HPDE6-E6E7 (cell line): ENCODE data around the gene OTOP2.
"Not testable (repeated sequence)": the region's sequence is repeated elsewhere in the genome, so short reads cannot be mapped to it uniquely, and the experiment has no call there.

Experiments used
- DNase-seq: peaks from one replicate; pipeline ENCODE4 v3.0.0; 2011; ENCODE audit warnings: missing footprints; ENCODE audit errors: extremely low spot score

OTOP2 gene

GRCh38 chr17:74900208-74900607 lies 23.9 kb upstream of the OTOP2 start:
- no peak for DNase-seq

- DNase-seq: no peak
Observed at GRCh38 chr17:74901353-74902135, 22.5 kb upstream of the OTOP2 start.

GRCh38 chr17:74903034-74903433 lies 21.0 kb upstream of the OTOP2 start:
- no peak for DNase-seq

- DNase-seq: no peak
Observed at GRCh38 chr17:74903671-74904070, 20.4 kb upstream of the OTOP2 start.

- no peak for DNase-seq
Observed at GRCh38 chr17:74904687-74905409, 19.2 kb upstream of the OTOP2 start.

GRCh38 chr17:74906214-74906793 lies 17.8 kb upstream of the OTOP2 start:
- DNase-seq: not testable (repeated sequence)

GRCh38 chr17:74907012-74907411 lies 17.1 kb upstream of the OTOP2 start:
- DNase-seq: no peak

GRCh38 chr17:74909097-74909496 lies 15.0 kb upstream of the OTOP2 start:
- DNase-seq: not testable (repeated sequence)

- not testable (repeated sequence) for DNase-seq
Observed at GRCh38 chr17:74911423-74911822, 12.7 kb upstream of the OTOP2 start.

- no peak for DNase-seq
Observed at GRCh38 chr17:74916136-74916850, 7.8 kb upstream of the OTOP2 start.

- DNase-seq: no peak
Observed at GRCh38 chr17:74916851-74917199, 7.2 kb upstream of the OTOP2 start.

- DNase-seq: no peak
Observed at GRCh38 chr17:74917430-74917829, 6.6 kb upstream of the OTOP2 start.

GRCh38 chr17:74918906-74919305 lies 5.2 kb upstream of the OTOP2 start:
- DNase-seq: no peak

GRCh38 chr17:74919440-74920305 lies 4.4 kb upstream of the OTOP2 start:
- no peak for DNase-seq

- no peak for DNase-seq
Observed at GRCh38 chr17:74920306-74920620, 3.8 kb upstream of the OTOP2 start.

GRCh38 chr17:74920642-74921025 lies 3.4 kb upstream of the OTOP2 start:
- peak; percentile 49 for DNase-seq

GRCh38 chr17:74921026-74921681 lies 2.9 kb upstream of the OTOP2 start:
- peak; percentile 75 for DNase-seq

- DNase-seq: no peak
Observed at GRCh38 chr17:74921769-74922168, 2.3 kb upstream of the OTOP2 start.

GRCh38 chr17:74922172-74922571 lies 1.9 kb upstream of the OTOP2 start:
- no peak for DNase-seq

- DNase-seq: peak; percentile 66
Observed at GRCh38 chr17:74922694-74923537, 1.2 kb upstream of the OTOP2 start, which contains the start of gene USH1G. TSS of gene USH1G (minus strand) at chr17:74923255. CDS start at chr17:74923073, 182 bp downstream.
